Stimulated activated CD8-positive, alpha-beta memory T cell treated with anti-CD3 and anti-CD28 coated beads, Interleukin-4, amount 100 ng/mL, for 1 hour (primary cell): Measurements from ENCODE around the gene TSC22D4.
"Not testable (repeated sequence)": the region's sequence is repeated elsewhere in the genome, so short reads cannot be mapped to it uniquely, and the experiment has no call there.

Experiments used
- DNase-seq, 2 donors: peaks; one replicate each; pipeline ENCODE4 v3.0.0-alpha.2; 2020; ENCODE audit warnings: low read depth in 2 of 2, low spot score in 1 of 2

TSC22D4 gene

GRCh38 chr7:100478958-100479660 is at the start of gene TSC22D4:
Gene TSC22D4, minus strand, starts transcription at chr7:100479214. Its CDS starts 1,176 bp downstream, at chr7:100478038.
- DNase-seq = peak; percentile 63 to 83

- DNase-seq = not testable (repeated sequence)
Measured at GRCh38 chr7:100528108-100528866, 49.3 kb upstream of the TSC22D4 start.

- DNase-seq = not testable (repeated sequence)
Measured at GRCh38 chr7:100523192-100523591, 44.2 kb upstream of the TSC22D4 start.

- DNase-seq = not testable (repeated sequence)
Measured at GRCh38 chr7:100521909-100522593, 43.0 kb upstream of the TSC22D4 start.

- no peak for DNase-seq
Measured at GRCh38 chr7:100521076-100521475, 42.1 kb upstream of the TSC22D4 start.

GRCh38 chr7:100520138-100520537 is 41.1 kb upstream of the TSC22D4 start:
- DNase-seq = no peak

- no peak for DNase-seq
Measured at GRCh38 chr7:100519580-100519979, 40.6 kb upstream of the TSC22D4 start.

GRCh38 chr7:100517305-100517704 is 38.3 kb upstream of the TSC22D4 start:
- DNase-seq = no peak

- DNase-seq = no peak
Measured at GRCh38 chr7:100516135-100516812, 37.3 kb upstream of the TSC22D4 start.

GRCh38 chr7:100515072-100515532 is 36.1 kb upstream of the TSC22D4 start:
- no peak for DNase-seq

- no peak for DNase-seq
Measured at GRCh38 chr7:100513212-100513810, 34.3 kb upstream of the TSC22D4 start.

- no peak for DNase-seq
Measured at GRCh38 chr7:100510437-100511239, 31.6 kb upstream of the TSC22D4 start.

GRCh38 chr7:100509231-100509630 is 30.2 kb upstream of the TSC22D4 start:
- no peak for DNase-seq

GRCh38 chr7:100506356-100506923 is 27.4 kb upstream of the TSC22D4 start:
- DNase-seq = no peak

- no peak for DNase-seq
Measured at GRCh38 chr7:100504887-100505611, 26.0 kb upstream of the TSC22D4 start.

GRCh38 chr7:100504031-100504430 is 25.0 kb upstream of the TSC22D4 start:
- not testable (repeated sequence) for DNase-seq

- not testable (repeated sequence) for DNase-seq
Measured at GRCh38 chr7:100500743-100501142, 21.7 kb upstream of the TSC22D4 start.

- DNase-seq = no peak
Measured at GRCh38 chr7:100496509-100496908, 17.5 kb upstream of the TSC22D4 start.
